Measurements from ENCODE around the gene GDF10. TPM values are rescaled to one million over a fixed set of nuclear protein-coding genes. Genes with fewer than 3 reads are reported as not detected.

The GDF10 gene
- total RNA-seq, 2 donors from 2014 or later: 1.5 to 18.6 TPM

GRCh38 chr10:47309408-47310089 lies 9.6 kb downstream of the GDF10 start:
- DNase-seq (ENCODE audit: low spot score): peak; percentile 62
- intact Hi-C loops (cut with DNase I): loop anchor here in 1 of 2 donors (5.0 kb wide), 2 partner anchors 262 to 282 kb away; no protein-coding TSS in a partner anchor

- intact Hi-C loops (cut with DNase I): loop anchor here in 1 of 2 donors (5.0 kb wide), 2 partner anchors 263 to 283 kb away; no protein-coding TSS in a partner anchor
- DNase-seq (ENCODE audit: low spot score): peak; percentile 67
Observed at GRCh38 chr10:47310090-47310505, 10.1 kb downstream of the GDF10 start.

- DNase-seq (ENCODE audit: low spot score): peak; percentile 69
- intact Hi-C loops (cut with DNase I): loop anchor here in 1 of 2 donors (5.0 kb wide), 2 partner anchors 264 to 284 kb away; no protein-coding TSS in a partner anchor
Observed at GRCh38 chr10:47311193-47311931, 11.4 kb downstream of the GDF10 start.

DNA sequence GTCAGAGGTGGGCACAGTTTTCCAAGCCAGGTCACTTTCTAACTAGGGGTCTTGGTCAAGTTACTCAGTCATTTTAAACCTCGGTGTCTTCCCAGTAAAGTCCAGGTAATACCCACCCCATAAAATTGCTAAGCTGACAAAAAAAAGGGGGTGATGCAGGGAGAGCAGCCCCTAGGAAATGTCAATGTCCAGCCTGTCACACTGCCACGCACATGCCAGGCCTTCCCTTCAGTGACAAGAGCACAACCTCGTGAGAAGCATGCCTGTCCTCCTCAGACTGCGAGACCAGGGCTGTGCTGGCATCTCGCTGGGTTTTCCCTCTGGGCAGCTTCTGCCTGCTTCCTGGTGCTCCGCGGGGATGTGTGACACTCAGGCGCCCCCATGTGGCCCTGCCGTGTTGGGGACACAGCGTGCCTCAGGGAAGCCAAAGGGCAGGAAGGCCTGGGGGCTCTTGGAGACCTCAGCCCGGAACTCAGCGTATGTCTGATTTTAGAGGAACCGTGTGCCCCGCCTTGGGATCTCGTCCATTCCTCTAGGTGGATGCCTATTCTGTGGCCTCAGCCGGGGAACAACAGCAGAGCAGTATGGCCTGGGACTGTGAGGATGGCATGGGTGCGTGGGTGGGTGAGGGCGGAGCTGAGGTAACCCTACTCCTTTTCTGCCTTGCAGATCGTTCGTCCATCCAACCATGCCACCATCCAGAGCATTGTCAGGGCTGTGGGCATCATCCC lies 12.1 kb downstream of the GDF10 start:
- intact Hi-C loops (cut with DNase I): loop anchor here (2.0 to 5.0 kb wide), 3 partner anchors 265 to 285 kb away; no protein-coding TSS in a partner anchor
- DNase-seq (ENCODE audit: low spot score): peak; percentile 94

DNA sequence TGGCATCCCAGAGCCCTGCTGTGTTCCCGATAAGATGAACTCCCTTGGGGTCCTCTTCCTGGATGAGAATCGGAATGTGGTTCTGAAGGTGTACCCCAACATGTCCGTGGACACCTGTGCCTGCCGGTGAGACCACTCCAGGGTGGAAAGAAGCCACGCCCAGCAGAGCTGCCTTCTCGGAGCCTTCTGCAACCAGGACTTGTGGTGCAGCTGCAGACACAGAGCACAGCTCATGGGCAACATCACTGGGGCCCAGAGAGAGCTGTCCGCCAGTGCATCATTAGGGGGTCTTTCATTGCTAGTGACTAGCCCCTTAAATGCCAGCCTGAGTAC lies 12.6 kb downstream of the GDF10 start:
- intact Hi-C loops (cut with DNase I): loop anchor here (2.0 to 5.0 kb wide), 3 partner anchors 265 to 285 kb away; no protein-coding TSS in a partner anchor
- DNase-seq (ENCODE audit: low spot score): peak; percentile 55

DNA sequence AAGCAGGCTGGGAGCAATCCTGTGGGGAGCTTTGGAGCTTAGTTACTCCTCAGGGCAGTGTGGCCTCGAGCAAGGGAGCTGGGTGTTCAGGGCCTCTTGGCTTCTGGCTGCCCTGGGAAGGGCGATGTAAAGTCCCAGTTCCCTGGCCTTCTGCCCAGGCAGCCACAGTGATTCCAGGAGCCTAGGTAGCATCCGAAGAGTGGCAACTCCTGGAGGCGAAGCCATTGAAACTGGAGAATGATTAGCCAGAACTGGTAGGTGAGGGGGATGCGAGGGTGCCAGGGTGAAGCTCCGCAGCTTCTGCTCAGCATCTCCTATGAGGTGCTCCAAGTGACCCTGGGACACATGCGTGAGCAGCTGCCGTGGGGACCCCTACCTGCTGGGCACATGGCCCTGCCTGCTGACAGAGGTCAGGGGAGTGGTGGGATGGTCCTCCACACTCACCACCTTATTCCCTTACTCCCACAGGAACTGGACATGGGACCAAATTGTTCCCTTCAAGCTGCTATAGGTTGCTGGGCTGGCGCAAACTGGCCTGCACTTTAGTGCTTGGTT lies 14.5 kb downstream of the GDF10 start:
- DNase-seq (ENCODE audit: low spot score): no peak
- intact Hi-C loops (cut with DNase I): loop anchor here in 1 of 2 donors (5.0 kb wide), 2 partner anchors 267 to 287 kb away; no protein-coding TSS in a partner anchor

GRCh38 chr10:47315421-47315820 lies 15.4 kb downstream of the GDF10 start:
- intact Hi-C loops (cut with DNase I): no loop called here
- DNase-seq (ENCODE audit: low spot score): no peak

DNA sequence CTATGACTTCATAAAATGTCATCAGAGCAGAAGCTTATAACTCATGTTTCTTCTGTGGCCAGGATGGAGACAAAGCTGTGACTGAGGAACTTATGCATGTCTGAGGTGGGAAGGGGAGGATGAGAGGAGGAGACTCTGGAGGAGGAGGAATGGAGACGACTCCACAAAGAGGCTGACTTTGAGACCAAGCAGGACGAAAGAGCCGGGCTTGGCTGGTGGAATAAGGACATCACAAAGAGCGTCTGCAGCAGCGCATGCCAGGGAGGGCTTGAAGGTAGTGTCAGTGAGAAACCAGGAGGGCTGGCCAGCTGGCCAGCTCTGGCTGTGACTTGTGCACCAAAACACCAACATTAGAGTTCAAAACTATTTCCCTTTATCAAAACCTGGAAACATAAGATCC lies 16.1 kb downstream of the GDF10 start:
- intact Hi-C loops (cut with DNase I): no loop called here
- no peak for DNase-seq (ENCODE audit: low spot score)

DNA sequence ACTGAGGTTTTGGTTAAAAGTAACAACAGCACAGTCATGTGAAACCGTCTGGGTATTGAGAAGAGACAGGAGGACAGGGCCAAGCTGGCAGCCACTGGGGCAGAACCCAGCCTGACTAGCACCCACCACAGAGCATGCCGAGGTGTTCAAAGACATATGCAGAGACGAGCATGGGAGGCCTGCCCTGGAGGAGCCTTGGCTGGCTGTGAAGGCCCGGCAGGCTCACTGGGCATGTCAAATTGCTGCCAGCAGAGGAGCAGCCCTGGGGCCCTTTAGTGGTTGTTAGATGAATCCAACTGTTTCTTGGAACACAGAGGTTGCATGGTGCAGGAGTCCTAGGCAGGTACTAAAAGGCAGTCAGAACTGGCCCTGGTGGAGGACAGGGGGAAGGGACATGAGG lies 17.3 kb downstream of the GDF10 start:
- intact Hi-C loops (cut with DNase I): no loop called here
- DNase-seq (ENCODE audit: low spot score): no peak

DNA sequence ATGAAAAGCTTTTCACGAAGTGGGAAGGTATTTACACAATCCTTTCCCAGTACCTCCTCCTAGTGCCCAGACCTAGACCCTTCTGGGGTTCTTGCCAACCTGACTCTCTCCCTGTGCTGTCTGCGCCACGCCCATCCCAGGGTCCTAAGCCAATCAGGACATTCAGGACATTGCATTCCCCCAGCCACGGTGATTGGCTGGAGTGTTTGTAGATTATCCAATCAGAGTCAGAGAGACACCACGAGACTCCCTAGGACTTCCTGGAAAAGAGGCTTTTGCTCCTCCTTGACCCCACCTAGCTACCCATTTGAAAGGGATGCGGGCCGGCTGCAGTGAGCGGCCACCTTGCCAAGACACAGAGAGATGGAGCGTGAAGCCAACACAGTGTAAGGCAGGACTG lies 18.7 kb downstream of the GDF10 start:
- intact Hi-C loops (cut with DNase I): no loop called here
- DNase-seq (ENCODE audit: low spot score): peak; percentile 43

- DNase-seq (ENCODE audit: low spot score): no peak
- intact Hi-C loops (cut with DNase I): no loop called here
Observed at GRCh38 chr10:47319784-47320183, 19.8 kb downstream of the GDF10 start.

- DNase-seq (ENCODE audit: low spot score): no peak
- intact Hi-C loops (cut with DNase I): no loop called here
Observed at GRCh38 chr10:47320812-47321211, 20.8 kb downstream of the GDF10 start.

- DNase-seq (ENCODE audit: low spot score): peak; percentile 49
- intact Hi-C loops (cut with DNase I): no loop called here
Observed at GRCh38 chr10:47321521-47322195, 21.7 kb downstream of the GDF10 start.

GRCh38 chr10:47322300-47323061 lies 22.5 kb downstream of the GDF10 start, which contains the start of gene GDF2:
Gene GDF2 (plus strand): TSS chr10:47322454. CDS start chr10:47322669, 215 bp downstream.
- intact Hi-C loops (cut with DNase I): no loop called here
- no peak for DNase-seq (ENCODE audit: low spot score)

- intact Hi-C loops (cut with DNase I): no loop called here
- no peak for DNase-seq (ENCODE audit: low spot score)
Observed at GRCh38 chr10:47323087-47323486, 23.1 kb downstream of the GDF10 start.

DNA sequence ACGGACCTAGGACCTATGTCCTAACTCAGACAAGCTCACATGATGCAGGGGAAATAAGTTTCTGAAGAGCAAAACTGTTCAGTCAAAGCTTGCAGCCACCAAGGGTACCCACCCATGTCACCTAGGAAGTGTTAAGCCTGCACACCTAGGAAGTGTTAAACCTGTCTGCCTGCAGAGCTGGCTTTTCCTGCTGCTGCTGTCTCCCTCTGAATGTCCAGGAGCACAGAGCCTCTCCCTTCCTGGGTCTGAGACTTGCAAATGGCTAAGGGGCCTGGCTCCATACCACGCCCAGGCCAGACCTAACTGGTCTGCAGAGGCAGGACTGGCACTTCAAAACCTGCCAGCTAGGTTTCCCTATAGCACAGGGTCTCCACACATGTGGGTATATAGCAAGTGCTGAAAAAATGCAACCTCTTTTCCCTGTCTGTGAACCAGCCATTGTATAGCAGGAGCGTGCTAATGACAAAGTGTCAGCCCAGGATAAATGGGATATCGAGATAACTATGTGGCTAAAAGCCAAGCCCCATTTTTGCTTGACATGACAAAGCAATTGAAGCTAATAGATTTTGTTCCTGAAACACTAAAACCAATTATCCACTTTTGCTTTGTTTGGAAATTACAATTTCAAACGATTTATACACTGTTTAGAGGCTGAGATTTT lies 23.8 kb downstream of the GDF10 start:
- intact Hi-C loops (cut with DNase I): no loop called here

More for the DNA sequence above, 23.8 kb downstream of the GDF10 start:
- DNase-seq (ENCODE audit: low spot score): no peak
